LNCaP clone FGC (cell line): ENCODE measurements around the gene RASA2.

ENCODE experiments used
- DNase-seq: peaks from one replicate; pipeline ENCODE4 v3.0.0-alpha.2; 2011; ENCODE audit warnings: low read depth
- H3K4me3 ChIP-seq: 2 replicates; pipeline ENCODE4 v1.5.1; 2011; ENCODE audit warnings: mild to moderate bottlenecking, low read depth, low read length, control low read depth
- CTCF ChIP-seq: IDR thresholded peaks from 2 replicates; pipeline ENCODE4 v1.5.1; 2012; ENCODE audit warnings: mild to moderate bottlenecking; ENCODE audit not compliant: control insufficient read depth, insufficient read depth; ENCODE audit errors: extremely low read depth

RASA2 gene

GRCh38 chr3:141540531-141540930 lies 53.7 kb downstream of the RASA2 start:
- no peak overlapping the region for H3K4me3 ChIP-seq

GRCh38 chr3:141542202-141542969 lies 55.6 kb downstream of the RASA2 start:
- no peak for DNase-seq
- no peak for TF ChIP-seq CTCF
- no peak overlapping the region for H3K4me3 ChIP-seq

More at GRCh38 chr3:141540531-141540930, 53.7 kb downstream of the RASA2 start:
- no peak for DNase-seq
- no peak for TF ChIP-seq CTCF

- no peak for DNase-seq
- H3K4me3 ChIP-seq, result no peak overlapping the region
- TF ChIP-seq CTCF, result no peak
Observed at GRCh38 chr3:141542989-141543388, 56.2 kb downstream of the RASA2 start.

GRCh38 chr3:141544697-141545096 lies 57.9 kb downstream of the RASA2 start:
- no peak for DNase-seq
- TF ChIP-seq CTCF, result no peak

GRCh38 chr3:141546081-141546480 lies 59.3 kb downstream of the RASA2 start:
- H3K4me3 ChIP-seq, result no peak overlapping the region
- no peak for DNase-seq
- TF ChIP-seq CTCF, result no peak

More at GRCh38 chr3:141544697-141545096, 57.9 kb downstream of the RASA2 start:
- H3K4me3 ChIP-seq, result no peak overlapping the region

- no peak overlapping the region for H3K4me3 ChIP-seq
- no peak for TF ChIP-seq CTCF
- DNase-seq, result no peak
Observed at GRCh38 chr3:141546586-141546985, 59.8 kb downstream of the RASA2 start.

GRCh38 chr3:141547791-141548190 lies 61.0 kb downstream of the RASA2 start:
- no peak for TF ChIP-seq CTCF
- no peak for DNase-seq
- no peak overlapping the region for H3K4me3 ChIP-seq
